Right ventricle myocardium inferior (tissue), 1 donor: ENCODE results near the gene AKAP12. TPM values are rescaled to one million over a fixed set of nuclear protein-coding genes. Genes with fewer than 3 reads are reported as not detected.
"Not testable (repeated sequence)": the region's sequence is repeated elsewhere in the genome, so short reads cannot be mapped to it uniquely, and the experiment has no call there.

Experiments
- ATAC-seq: fragments of 200-7000 bp; cut with Tn5 transposase; one replicate; pipeline ENCODE4 v1.9.1; 2020; ENCODE audit warnings: mild to moderate bottlenecking, moderate library complexity
- DNase-seq: peaks from one replicate; pipeline ENCODE4 v3.0.0; 2021; ENCODE audit errors: missing footprints
- intact Hi-C: fragments of 100-400 bp; cut with DNase I; formaldehyde crosslinking; loops from one replicate; pipeline ENCODE4 v1.11.0; 2022
- total RNA-seq: library from RNA; stranded (reverse); fragmentation: NEBNext Ultra II Directional; extraction: Animal tissue kit (Norgen Biotek cat#: 25700); gene quantifications from one replicate; pipeline ENCODE4 v1.2.1, GENCODE V29; 2021
- donor health status: DM: no; HTN: yes; CAD: no; lungs with severe emphysema.

Gene AKAP12
- total RNA-seq, 1 donor from 2014 or later = 18.1 TPM

DNA sequence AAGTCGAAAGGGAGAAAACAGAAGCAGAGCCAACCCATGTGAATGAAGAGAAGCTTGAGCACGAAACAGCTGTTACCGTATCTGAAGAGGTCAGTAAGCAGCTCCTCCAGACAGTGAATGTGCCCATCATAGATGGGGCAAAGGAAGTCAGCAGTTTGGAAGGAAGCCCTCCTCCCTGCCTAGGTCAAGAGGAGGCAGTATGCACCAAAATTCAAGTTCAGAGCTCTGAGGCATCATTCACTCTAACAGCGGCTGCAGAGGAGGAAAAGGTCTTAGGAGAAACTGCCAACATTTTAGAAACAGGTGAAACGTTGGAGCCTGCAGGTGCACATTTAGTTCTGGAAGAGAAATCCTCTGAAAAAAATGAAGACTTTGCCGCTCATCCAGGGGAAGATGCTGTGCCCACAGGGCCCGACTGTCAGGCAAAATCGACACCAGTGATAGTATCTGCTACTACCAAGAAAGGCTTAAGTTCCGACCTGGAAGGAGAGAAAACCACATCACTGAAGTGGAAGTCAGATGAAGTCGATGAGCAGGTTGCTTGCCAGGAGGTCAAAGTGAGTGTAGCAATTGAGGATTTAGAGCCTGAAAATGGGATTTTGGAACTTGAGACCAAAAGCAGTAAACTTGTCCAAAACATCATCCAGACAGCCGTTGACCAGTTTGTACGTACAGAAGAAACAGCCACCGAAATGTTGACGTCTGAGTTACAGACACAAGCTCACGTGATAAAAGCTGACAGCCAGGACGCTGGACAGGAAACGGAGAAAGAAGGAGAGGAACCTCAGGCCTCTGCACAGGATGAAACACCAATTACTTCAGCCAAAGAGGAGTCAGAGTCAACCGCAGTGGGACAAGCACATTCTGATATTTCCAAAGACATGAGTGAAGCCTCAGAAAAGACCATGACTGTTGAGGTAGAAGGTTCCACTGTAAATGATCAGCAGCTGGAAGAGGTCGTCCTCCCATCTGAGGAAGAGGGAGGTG, 112.9 kb downstream of the AKAP12 start:
- intact Hi-C loops = no loop called here
- ATAC-seq = no peak
- DNase-seq = no peak

DNA sequence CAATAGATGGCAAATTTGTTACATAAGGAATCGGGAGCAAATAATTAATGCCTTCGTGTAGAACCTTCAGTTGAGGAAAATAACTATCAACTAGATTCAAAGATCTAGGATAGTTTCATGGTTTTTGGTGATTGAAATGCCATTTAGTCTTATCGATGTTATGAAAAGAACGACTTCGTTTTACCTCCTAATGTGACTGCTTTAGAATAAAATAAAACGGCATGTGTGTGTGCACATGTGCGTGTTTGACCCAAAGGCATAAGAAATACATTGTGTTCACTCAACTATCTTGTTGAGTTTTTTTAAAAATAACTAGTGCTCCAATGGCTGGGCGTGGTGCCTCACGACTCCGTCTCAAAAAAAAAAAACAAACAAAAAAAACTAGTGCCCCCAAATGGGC, 114.0 kb downstream of the AKAP12 start:
- no peak for DNase-seq
- intact Hi-C loops = no loop called here
- ATAC-seq = no peak

DNA sequence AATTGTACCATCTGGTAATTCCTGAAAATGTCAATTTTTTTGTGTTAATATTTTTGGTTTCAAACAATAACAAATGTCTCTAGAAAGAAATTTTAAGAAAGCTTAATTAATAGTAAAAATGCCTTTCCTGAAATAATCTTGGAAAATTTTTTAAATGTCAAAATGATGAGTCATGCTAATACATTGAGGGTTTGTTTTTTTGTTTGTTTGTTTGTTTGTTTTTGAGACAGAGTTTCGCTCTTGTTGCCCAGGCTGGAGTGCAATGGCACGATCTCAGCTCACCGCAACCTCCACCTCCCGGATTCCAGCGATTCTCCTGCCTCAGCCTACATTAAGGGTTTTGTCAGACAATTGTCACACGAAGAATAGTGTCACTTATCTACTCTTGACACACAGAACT, 117.2 kb downstream of the AKAP12 start:
- DNase-seq = not testable (repeated sequence)

DNA sequence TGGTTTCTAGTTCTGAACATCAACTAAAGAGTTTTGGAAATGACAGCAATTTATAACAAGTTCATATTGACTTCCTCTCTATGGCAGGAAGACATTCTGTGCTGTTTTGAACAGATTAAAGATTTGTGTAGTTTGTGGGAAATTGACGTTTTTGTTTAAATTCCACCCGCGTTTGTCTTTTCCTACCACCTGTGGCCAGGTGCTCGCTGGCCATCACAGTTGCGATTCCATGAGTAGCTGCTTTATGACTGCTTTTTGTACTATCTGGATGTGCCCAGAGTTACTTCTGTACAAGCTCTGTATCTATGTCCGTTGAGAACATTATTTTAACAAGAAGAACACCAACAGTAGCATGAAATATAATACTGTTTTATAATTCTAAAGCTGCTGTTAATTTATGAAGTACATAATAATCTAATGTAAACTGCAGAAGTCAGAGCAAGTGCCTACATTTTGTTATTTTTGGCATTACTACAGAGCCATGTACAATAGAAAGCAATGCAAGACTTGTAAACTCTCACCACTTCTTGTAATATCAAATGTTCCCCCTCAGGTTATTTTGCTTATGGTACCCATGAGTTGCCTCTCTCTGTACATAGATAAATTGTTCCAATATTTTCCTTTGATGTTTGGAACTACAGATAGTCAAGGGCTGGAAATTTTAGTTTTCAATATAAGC, 118.1 kb downstream of the AKAP12 start:
- ATAC-seq (no peak), DNase-seq (no peak)
- intact Hi-C loops = no loop called here

More for the DNA sequence above, 117.2 kb downstream of the AKAP12 start:
- ATAC-seq, intact Hi-C loops: not testable (repeated sequence)

DNA sequence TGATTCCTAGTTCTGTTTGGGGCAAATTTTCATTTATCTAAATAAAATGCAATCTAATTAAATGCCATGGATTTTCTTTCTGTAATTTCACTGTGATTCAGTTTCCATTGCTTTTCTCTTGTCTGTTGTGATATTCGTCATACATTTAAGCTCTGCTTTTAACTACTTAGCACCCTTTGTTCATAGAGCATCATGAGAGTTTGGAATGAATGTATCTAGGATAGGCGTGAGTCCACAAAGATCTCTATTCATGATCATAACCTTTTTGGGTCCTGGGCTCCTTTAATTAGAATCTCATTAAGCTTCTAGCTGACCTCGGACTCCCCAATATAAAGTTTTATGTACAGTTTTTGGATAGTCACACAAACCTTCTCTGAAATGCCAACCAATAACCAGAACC, 118.7 kb downstream of the AKAP12 start:
- DNase-seq (no peak), ATAC-seq (no peak)
- intact Hi-C loops = no loop called here

DNA sequence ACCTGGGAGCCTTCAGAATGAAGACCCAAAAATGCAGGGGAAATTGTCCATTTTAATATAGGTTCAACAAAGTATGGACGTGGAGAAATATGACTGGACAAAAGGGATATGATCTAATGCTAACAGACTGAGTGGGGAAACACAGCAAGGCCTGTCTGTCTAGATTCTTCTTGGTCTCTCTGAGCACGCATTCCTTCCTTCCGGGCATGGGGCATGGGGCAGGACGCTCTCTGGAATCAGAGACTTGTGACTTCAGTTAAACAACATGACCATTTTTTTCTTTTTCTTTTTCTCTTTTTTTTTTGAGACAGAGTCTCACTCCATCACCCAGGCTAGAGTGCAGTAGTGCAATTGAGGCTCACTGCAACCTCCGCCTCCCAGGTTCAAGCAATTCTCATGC, 119.7 kb downstream of the AKAP12 start:
- ATAC-seq (no peak), DNase-seq (no peak)
- intact Hi-C loops = no loop called here

DNA sequence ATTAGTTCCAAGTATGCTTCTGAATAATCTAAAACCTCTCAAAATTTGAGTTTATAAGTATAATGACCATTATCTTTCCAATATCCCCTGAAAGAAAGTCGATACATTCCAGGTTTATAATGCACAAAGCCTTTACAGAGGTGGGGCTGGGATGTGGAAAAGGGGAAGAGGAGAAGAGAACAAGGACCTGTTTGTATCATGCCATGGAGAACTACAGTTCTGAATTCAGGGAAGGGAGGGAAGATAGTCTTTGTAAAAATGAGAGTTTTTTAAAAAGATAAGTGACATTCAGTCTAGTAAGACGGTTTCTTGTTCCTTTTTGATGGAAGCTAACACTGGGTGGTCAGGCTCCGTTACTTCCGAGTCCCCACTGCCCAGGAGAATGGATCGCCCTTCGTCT, 125.5 kb downstream of the AKAP12 start:
- ATAC-seq = no peak
- DNase-seq = no peak
- intact Hi-C loops = no loop called here

DNA sequence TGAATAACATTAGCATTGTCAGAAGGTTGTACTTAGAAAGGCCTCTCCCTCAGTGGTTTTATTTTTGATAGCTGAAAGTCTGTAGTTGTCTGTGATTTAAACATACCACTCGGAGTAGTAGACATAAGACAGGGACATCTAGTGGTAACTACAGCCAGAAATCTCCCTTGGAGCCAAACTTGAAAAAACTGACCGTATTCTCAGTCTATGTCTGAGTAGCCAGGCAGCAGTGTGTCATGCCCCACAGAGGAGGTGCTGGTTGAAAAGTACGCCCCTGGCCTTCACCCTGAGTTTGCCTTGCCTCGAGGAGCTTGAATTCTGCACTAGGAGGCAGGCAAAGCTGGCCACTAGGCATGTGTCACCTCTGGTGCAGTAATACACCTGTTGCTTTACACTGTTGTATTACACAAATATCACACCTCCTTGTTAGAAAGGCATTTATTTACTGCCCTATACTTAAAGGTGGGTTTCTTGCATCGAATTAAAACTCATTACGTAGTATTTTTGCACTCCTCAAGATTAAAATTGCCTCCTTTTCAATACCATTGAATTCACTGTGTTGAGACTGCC, 130.8 kb downstream of the AKAP12 start:
- intact Hi-C loops = no loop called here
- ATAC-seq = no peak

DNA sequence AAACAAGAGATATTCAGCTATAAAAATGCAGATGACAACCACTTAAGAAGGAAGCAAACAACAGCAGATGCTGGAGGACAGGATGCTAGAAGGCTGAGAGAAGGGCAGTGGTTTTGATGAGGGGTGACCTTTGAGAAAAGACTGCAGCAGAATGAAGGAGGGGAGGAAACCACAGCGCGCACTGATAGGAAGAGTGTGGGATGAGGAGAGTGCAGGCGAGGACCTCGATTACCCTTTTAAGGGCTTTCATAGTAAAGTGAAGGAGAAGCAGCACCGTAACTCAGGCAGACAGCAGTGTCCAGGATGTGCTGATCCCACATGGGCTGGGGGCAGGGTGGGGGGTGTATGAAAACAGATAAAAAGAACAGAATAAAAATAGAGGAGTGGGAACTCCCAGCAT, 132.4 kb downstream of the AKAP12 start:
- no peak for DNase-seq
- intact Hi-C loops = no loop called here
- no peak for ATAC-seq

More for the DNA sequence above, 130.8 kb downstream of the AKAP12 start:
- DNase-seq = no peak

DNA sequence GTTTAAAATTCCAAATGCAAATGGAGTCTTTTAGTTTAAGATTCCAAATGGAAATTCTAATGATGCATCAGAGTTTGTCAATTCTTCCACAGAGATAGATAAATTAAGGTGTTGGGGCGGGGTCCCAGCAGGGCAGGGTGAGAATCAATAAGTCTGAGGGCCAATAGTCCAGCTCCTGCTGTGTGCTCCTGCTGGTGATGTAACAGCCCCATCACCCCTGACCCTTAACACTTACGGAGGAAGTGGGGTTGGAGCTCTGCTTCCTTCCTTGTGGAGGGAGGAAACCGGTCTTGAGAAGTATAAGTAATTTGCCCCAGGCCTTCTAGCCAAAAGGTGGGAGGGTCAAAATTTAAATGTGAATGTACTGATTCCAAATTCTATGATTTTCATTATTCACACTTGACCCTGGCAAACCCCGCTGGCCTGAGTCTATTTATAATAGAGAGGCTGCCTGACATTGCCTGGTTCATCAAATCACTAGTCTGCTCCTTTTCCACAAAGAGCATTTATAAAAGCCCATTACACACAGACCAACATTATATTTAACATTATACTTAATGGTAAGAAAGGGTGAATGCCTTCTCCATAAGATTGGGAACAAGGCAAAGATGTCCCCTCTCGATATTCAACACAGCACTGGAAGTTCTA, 134.4 kb downstream of the AKAP12 start:
- intact Hi-C loops = no loop called here
- no peak for DNase-seq
- ATAC-seq = peak; percentile 29

DNA sequence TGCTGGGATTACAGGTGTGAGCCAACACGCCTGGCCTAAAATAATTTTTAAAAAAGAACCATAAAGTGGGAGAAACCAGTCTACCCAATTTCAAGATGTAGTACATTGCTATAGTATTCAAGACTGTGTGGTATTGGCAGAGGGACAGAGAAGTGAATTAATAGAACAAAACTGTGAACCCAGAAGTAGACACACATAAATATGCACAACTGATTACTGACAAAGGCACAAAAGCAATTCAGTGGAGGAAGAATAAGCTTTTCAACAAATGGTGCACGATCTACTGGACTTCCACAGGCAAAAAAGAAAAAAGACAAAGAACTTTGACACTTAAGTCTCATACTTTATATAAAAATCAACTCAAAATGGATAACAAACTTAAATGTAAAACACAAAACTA, 136.1 kb downstream of the AKAP12 start:
- intact Hi-C loops = no loop called here
- DNase-seq (no peak), ATAC-seq (no peak)

DNA sequence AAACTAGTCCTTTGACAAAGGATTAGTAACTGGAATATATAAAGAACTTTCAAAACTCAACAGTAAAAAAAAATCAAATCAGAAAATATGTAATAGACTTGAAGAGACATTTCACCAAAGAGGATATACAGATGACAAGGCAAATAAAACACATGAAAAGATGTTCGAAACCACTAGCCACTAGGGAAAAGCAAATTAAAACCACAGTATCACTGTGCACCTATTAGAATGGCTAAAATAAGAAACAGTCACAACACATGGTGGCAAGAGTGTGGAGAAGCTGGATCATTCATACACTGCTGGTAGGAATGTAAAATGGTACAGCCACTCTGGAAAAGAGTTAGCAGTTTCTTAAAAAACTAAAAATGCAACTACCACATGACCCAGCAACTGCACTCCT, 136.7 kb downstream of the AKAP12 start:
- no peak for DNase-seq
- no peak for ATAC-seq
- intact Hi-C loops = no loop called here

DNA sequence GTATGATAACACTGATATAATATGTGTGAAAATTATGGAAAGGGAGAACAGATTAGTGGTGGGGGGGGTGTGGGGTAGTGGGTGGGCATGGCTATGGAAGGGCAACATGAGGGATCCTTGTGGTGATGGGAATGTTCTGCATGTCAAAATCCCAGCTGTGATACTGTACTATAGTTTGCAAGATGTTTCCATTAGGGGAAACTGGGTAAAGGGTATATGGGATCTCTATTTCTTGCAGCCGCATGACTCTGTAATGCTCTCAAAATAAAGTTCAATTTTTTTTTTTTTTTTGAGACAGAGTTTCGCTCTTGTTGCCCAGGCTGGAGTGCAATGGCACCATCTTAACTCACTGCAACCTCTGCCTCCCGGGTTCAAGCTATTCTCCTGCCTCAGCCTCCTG, 137.3 kb downstream of the AKAP12 start:
- no peak for DNase-seq

DNA sequence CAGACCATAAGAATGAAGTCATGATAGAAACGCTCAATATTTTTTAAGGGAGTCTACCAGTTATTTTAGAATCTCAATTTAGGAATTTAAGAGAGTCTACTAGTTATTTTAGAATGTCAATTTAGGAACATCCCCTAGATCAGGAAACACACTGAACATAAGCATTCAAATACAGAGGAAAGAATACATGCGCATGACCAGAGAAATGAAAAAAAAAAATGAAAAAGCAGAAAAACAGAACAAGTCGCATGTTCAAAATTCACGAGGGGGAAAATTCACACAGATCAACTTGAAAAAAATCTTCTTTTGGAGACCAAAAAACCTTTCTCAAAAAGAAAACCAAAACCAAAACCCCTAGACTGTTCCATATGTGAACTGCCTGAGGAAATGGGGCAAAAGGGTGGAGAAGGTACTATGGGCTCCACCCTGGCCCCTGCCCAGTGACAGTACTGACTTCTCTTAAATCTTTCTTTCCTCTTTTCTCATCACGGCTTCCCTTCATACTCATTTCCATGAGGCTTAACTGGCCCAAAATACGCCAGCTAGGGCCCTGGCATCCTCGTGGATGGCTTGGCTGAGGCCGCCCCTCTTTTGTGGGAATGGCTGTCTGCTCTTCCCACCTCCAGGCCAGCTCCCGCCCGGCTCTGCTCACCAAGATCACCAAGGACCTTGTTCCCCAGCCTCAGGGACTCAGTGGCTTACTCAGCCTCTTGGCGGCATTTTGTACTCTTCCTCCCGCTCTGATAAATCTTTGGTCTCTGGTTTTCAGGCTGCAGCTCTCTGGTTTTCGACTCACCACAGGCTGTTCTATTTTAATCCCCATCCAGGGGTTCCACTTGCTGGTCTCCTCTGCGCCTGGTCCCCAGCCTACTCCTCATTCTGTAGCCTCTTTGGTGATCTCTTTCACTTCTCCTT, 140.4 kb downstream of the AKAP12 start:
- intact Hi-C loops = no loop called here
- ATAC-seq (peak; percentile 62), DNase-seq (no peak)

More for the DNA sequence above, 137.3 kb downstream of the AKAP12 start:
- no peak for ATAC-seq
- intact Hi-C loops = no loop called here

DNA sequence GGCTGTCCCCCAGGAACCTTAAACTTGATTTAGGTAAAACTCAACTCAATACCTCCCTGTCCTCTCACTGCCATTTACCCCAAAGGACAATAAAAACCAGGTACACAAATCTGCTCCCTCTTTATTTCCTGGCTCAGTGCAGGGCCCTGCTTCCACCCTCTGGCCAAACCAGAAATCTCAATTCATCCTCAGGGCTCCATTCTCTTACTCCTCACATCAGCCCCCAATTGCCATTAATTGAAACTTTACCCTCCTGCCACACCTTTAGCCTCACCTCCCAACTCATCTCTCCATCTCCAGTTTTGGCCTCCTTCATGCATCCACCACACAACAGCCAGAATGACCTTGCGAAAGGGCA, 141.1 kb downstream of the AKAP12 start:
- DNase-seq (no peak), ATAC-seq (no peak)
- intact Hi-C loops = no loop called here

DNA sequence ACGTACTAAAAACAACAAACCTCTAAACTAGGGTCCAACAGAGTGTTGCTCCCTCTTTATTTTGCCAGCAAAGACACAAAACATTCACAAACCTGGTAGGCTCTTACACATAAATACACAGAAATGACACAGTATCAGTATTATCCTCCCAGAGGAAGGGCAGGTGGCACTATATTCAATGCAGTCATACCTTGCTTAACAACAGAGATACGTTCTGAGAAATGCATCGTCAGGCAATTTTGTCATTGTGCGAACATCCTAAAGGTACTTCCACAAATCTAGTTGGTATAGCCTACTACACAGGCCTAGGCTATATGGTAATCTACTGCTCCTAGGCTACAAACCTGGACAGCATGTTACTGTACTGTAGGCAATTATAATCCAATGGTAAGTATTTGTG, 142.0 kb downstream of the AKAP12 start:
- ATAC-seq (no peak), DNase-seq (no peak)
- intact Hi-C loops = no loop called here

DNA sequence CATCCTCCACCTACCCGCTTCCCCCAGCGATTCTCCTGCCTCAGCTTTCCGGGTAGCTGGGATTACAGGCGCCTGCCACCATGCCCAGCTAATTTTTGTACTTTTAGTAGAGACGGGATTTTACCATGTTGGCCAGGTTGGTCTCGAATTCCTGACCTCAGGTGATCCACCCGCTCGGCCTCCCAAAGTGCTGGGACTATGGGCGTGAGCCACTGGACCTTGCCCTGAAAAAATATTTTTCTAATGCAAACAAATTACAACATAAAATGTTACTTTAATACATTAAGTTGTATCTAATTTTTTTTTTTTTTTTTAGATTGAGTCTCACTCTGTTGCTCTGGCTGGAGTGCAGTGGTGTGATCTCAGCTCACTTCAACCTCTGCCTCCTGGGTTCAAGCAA, 142.9 kb downstream of the AKAP12 start:
- DNase-seq, intact Hi-C loops, ATAC-seq: not testable (repeated sequence)

DNA sequence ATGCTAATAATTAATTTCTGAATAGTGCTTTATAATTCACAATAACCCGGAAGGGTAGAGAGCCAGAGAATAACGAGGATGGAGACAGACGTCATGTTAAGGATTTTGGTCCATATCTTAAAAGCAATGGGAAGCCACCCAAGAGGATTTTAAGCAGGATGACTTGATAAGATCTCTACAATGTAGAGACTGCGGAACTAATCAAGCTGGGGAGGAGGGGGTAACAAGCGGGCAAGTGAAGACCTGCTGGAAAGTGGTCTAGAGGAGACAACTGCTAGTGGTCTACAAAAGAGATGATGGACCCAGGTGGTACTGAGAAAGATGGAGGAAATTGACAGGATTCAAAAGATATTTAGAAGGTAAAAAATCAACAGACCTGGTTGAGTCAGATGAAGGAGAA, 144.4 kb downstream of the AKAP12 start:
- ATAC-seq (no peak), DNase-seq (no peak)
- intact Hi-C loops = no loop called here
